HFF-Myc (cell line): Measurements from ENCODE around the gene NRARP.
A peak's percentile ranks its signal among the peaks of the same experiment; 100 is the strongest.

Experiments used
- DNase-seq: peaks from one replicate; pipeline ENCODE4 v3.0.0-alpha.2; 2011; ENCODE audit warnings: low read depth; ENCODE audit errors: extremely low read depth
- H3K4me3 ChIP-seq: replicated peaks from 2 replicates; pipeline ENCODE4 v1.5.1; 2011; ENCODE audit warnings: low read depth, mild to moderate bottlenecking, control low read depth, low read length
- CTCF ChIP-seq: IDR thresholded peaks from 2 replicates; pipeline ENCODE4 v1.5.1; 2012; ENCODE audit warnings: mild to moderate bottlenecking, low read depth, low read length, control low read depth; ENCODE audit errors: missing control alignments

Gene NRARP

GRCh38 chr9:137280474-137281344 is 21.4 kb downstream of the NRARP start:
- no peak overlapping the region; the same call in 1 of the 2 replicates for H3K4me3 ChIP-seq
- DNase-seq, result no peak
- TF ChIP-seq CTCF, result no peak

GRCh38 chr9:137279741-137280473 is 22.2 kb downstream of the NRARP start:
- DNase-seq, result no peak
- H3K4me3 ChIP-seq, result no peak overlapping the region; the same call in 1 of the 2 replicates
- no peak for TF ChIP-seq CTCF

- no peak for DNase-seq
- peak overlapping the region; percentile 65 for H3K4me3 ChIP-seq
- TF ChIP-seq CTCF, result no peak
Measured at GRCh38 chr9:137278721-137279711, 23.1 kb downstream of the NRARP start.

- TF ChIP-seq CTCF, result no peak
- DNase-seq, result no peak
- peak overlapping the region; percentile 65 for H3K4me3 ChIP-seq
Measured at GRCh38 chr9:137278061-137278701, 23.9 kb downstream of the NRARP start.

GRCh38 chr9:137277329-137278041 is 24.6 kb downstream of the NRARP start, which contains the start of gene TOR4A:
TSS of gene TOR4A (plus strand) at chr9:137277726. CDS start at chr9:137278690, 964 bp downstream.
- peak; percentile 41 for TF ChIP-seq CTCF
- peak within 1 kb of the TSS; percentile 65 for H3K4me3 ChIP-seq
- DNase-seq, result peak; percentile 72
